ENCODE measurements around the gene UBALD1. TPM values are rescaled to one million over a fixed set of nuclear protein-coding genes. Genes with fewer than 3 reads are reported as not detected.
"Not testable (repeated sequence)": the region's sequence is repeated elsewhere in the genome, so short reads cannot be mapped to it uniquely, and the experiment has no call there.

The UBALD1 gene
- total RNA-seq, 3 donors from 2014 or later (not counting 1 experiment from before 2014, with no cell fraction given) = 40.8 to 54.4 (median 53.6) TPM

DNA sequence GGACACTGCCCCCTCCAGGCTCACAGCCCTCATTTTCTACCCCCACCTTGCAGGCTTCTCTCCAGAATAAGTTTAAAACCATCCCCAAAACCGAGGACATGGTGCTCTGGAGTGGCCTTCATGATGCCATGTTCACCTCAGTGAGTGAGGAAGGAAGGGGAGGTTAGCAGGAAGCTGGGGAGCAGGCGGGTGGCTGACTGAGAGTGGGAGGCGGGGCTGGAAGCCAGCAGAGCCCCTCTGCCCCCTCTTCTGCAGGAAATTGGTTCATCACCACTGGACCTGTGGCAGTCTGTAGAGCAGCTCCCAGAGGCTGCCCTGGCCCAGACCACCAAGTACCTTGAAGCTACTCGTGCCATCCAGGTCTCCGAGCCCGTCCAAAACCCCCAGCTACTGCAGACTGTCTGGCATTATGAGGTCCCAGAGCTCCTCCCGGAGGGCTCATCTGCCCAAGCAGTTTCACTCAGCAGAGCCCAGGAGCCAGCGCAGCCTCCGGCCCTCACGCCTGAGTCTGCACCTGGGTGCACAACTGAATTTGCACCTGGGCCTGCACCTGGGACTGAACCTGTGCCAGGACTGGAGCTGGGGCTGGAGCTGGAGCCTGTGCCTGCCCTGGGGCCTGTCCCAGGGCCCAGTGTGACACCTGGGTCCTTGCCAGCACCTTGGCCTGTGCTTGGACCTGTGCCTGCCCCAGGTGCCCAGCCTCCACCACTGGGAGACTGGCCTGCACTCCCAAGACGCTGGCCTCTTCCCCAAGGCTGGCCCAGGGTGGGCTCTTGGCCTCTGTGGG, 39.6 kb downstream of the UBALD1 start:
- intact Hi-C loops (cut with micrococcal nuclease) = no loop called here
- H3K9me3 ChIP-seq (ENCODE audit: control insufficient read depth, insufficient read depth, low read length) = no peaks in the 10 kb centered on the region
- H3K9me3 Mint-ChIP-seq = no peaks in the 10 kb centered on the region
- no peak overlapping the region for H3K27ac ChIP-seq (ENCODE audit: low read length)
- H3K4me3 ChIP-seq (ENCODE audit: low read length) = no peak overlapping the region
- ATAC-seq = peak in 1 of 3 donors; percentile 30
- H3K36me3 ChIP-seq (ENCODE audit: control insufficient read depth, insufficient read depth, low read length) = no peaks in the 10 kb centered on the region
- TF ChIP-seq, protein P1, sequence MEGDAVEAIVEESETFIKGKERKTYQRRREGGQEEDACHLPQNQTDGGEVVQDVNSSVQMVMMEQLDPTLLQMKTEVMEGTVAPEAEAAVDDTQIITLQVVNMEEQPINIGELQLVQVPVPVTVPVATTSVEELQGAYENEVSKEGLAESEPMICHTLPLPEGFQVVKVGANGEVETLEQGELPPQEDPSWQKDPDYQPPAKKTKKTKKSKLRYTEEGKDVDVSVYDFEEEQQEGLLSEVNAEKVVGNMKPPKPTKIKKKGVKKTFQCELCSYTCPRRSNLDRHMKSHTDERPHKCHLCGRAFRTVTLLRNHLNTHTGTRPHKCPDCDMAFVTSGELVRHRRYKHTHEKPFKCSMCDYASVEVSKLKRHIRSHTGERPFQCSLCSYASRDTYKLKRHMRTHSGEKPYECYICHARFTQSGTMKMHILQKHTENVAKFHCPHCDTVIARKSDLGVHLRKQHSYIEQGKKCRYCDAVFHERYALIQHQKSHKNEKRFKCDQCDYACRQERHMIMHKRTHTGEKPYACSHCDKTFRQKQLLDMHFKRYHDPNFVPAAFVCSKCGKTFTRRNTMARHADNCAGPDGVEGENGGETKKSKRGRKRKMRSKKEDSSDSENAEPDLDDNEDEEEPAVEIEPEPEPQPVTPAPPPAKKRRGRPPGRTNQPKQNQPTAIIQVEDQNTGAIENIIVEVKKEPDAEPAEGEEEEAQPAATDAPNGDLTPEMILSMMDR (IDR thresholded peaks at IDR 0.05) = no peak
- DNase-seq = peak in 1 of 2 donors; percentile 10
- WGBS (ENCODE audit: insufficient coverage) = 50% methylated on average over 11 of the region's 11 CpGs
- no peaks in the 10 kb centered on the region for H3K27me3 Mint-ChIP-seq (ENCODE audit: low read depth in 2 of 2)
- no peaks in the 10 kb centered on the region for H3K27me3 ChIP-seq (ENCODE audit: control insufficient read depth, insufficient read depth, low read length)
- H3K4me3 Mint-ChIP-seq = no peak overlapping the region
- H3K27ac Mint-ChIP-seq = no peak overlapping the region
- H3K4me1 ChIP-seq (ENCODE audit: control insufficient read depth, insufficient read depth, low read length) = peaks cover 7% of the 10 kb centered on the region
- H3K4me1 Mint-ChIP-seq = no peaks in the 10 kb centered on the region
- no peaks in the 10 kb centered on the region for H3K36me3 Mint-ChIP-seq

- 85% methylated on average over 6 of the region's 7 CpGs for WGBS (ENCODE audit: insufficient coverage)
- intact Hi-C loops (cut with micrococcal nuclease); H3K4me3 Mint-ChIP-seq: not testable (repeated sequence)
These were observed 40.8 kb downstream of the UBALD1 start for GRCh38 chr16:4573926-4574325.

DNA sequence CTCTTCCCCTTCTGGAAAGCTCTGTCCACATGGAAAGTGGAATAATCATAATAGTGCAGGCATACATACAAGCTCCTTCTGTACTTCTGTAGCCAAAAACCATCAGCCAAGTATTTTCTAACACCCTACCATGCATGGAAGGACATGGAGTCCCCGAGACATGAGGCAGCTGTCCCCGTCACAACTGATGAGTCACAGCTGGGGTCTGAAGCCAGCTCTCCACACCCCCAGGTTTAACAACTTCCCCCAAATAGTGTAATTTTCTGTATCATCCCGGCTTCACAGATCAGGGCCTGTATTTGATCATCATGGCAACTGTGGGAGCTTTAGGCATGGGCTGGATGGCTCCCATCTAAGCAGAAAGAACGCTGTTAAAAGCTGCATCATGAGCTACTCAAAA, 42.0 kb downstream of the UBALD1 start:
- H3K4me1 Mint-ChIP-seq = no peaks in the 10 kb centered on the region
- no peak overlapping the region for H3K4me3 Mint-ChIP-seq
- no peaks in the 10 kb centered on the region for H3K27me3 Mint-ChIP-seq (ENCODE audit: low read depth in 2 of 2)
- no peaks in the 10 kb centered on the region for H3K9me3 ChIP-seq (ENCODE audit: control insufficient read depth, insufficient read depth, low read length)
- intact Hi-C loops (cut with micrococcal nuclease) = no loop called here
- DNase-seq = no peak
- no peak overlapping the region for H3K27ac Mint-ChIP-seq
- no peak overlapping the region for H3K27ac ChIP-seq (ENCODE audit: low read length)
- TF ChIP-seq, protein P1 (IDR thresholded peaks at IDR 0.05) = no peak
- H3K4me1 ChIP-seq (ENCODE audit: control insufficient read depth, insufficient read depth, low read length) = peaks cover 7% of the 10 kb centered on the region
- no peak overlapping the region for H3K4me3 ChIP-seq (ENCODE audit: low read length)
- ATAC-seq = no peak
- no peaks in the 10 kb centered on the region for H3K36me3 ChIP-seq (ENCODE audit: control insufficient read depth, insufficient read depth, low read length)
- H3K36me3 Mint-ChIP-seq = no peaks in the 10 kb centered on the region
- no peaks in the 10 kb centered on the region for H3K27me3 ChIP-seq (ENCODE audit: control insufficient read depth, insufficient read depth, low read length)
- H3K9me3 Mint-ChIP-seq = no peaks in the 10 kb centered on the region
- 54% methylated on average over 4 of the region's 4 CpGs for WGBS (ENCODE audit: insufficient coverage)

More at GRCh38 chr16:4573926-4574325, 40.8 kb downstream of the UBALD1 start:
- not testable (repeated sequence) for H3K27ac ChIP-seq (ENCODE audit: low read length); H3K4me3 ChIP-seq (ENCODE audit: low read length); H3K36me3 Mint-ChIP-seq; H3K9me3 ChIP-seq (ENCODE audit: control insufficient read depth, insufficient read depth, low read length); H3K4me1 Mint-ChIP-seq; H3K27ac Mint-ChIP-seq; DNase-seq; H3K27me3 ChIP-seq (ENCODE audit: control insufficient read depth, insufficient read depth, low read length); H3K9me3 Mint-ChIP-seq; H3K4me1 ChIP-seq (ENCODE audit: control insufficient read depth, insufficient read depth, low read length); ATAC-seq; H3K27me3 Mint-ChIP-seq (ENCODE audit: low read depth in 2 of 2); H3K36me3 ChIP-seq (ENCODE audit: control insufficient read depth, insufficient read depth, low read length)

GRCh38 chr16:4570688-4571321, 43.9 kb downstream of the UBALD1 start:
- Histone ChIP-seq H3K27ac (ENCODE audit: low read length) (no peak overlapping the region), H3K9me3 (ENCODE audit: control insufficient read depth, insufficient read depth, low read length) (no peaks in the 10 kb centered on the region), H3K36me3 (ENCODE audit: control insufficient read depth, insufficient read depth, low read length) (no peaks in the 10 kb centered on the region), H3K27me3 (ENCODE audit: control insufficient read depth, insufficient read depth, low read length) (no peaks in the 10 kb centered on the region), H3K4me1 (ENCODE audit: control insufficient read depth, insufficient read depth, low read length) (peaks cover 7% of the 10 kb centered on the region), H3K4me3 (ENCODE audit: low read length) (no peak overlapping the region)
- intact Hi-C loops (cut with micrococcal nuclease) = no loop called here
- ATAC-seq (no peak), DNase-seq (no peak)
- 85% methylated on average over 15 of the region's 15 CpGs for WGBS (ENCODE audit: insufficient coverage)
- Mint-ChIP-seq H3K36me3 (no peaks in the 10 kb centered on the region), H3K27me3 (ENCODE audit: low read depth in 2 of 2) (no peaks in the 10 kb centered on the region), H3K4me1 (no peaks in the 10 kb centered on the region), H3K9me3 (no peaks in the 10 kb centered on the region), H3K27ac (no peak overlapping the region), H3K4me3 (no peak overlapping the region)
- TF ChIP-seq, protein P1 (IDR thresholded peaks at IDR 0.05) = no peak

All from natural killer cell (primary cell).